Adipocyte (in vitro differentiated cells): Measurements from ENCODE around the gene SENP1.
A peak's percentile ranks its signal among the peaks of the same experiment; 100 is the strongest.

Experiments
- DNase-seq: peaks from one replicate; pipeline ENCODE4 v3.0.0-alpha.2; 2015; ENCODE audit warnings: low read depth
- H3K27me3 ChIP-seq: replicated peaks from 2 replicates; pipeline ENCODE4 v1.7.0; 2013; ENCODE audit warnings: mild to moderate bottlenecking, low read length, moderate library complexity; ENCODE audit not compliant: control insufficient read depth, insufficient read depth
- H3K36me3 ChIP-seq: 2 replicates; pipeline ENCODE4 v1.7.0; 2013; ENCODE audit warnings: low read length, mild to moderate bottlenecking, moderate library complexity; ENCODE audit not compliant: control insufficient read depth, insufficient read depth, severe bottlenecking
- H3K4me1 ChIP-seq: 2 replicates; pipeline ENCODE4 v1.7.0; 2013; ENCODE audit warnings: mild to moderate bottlenecking, low read length, moderate library complexity; ENCODE audit not compliant: control insufficient read depth, insufficient read depth
- H3K4me3 ChIP-seq: 2 replicates; pipeline ENCODE4 v1.7.0; 2013; ENCODE audit warnings: mild to moderate bottlenecking, low read length, moderate library complexity
- H3K9ac ChIP-seq: 2 replicates; pipeline ENCODE4 v1.7.0; 2013; ENCODE audit warnings: mild to moderate bottlenecking, low read length, moderate library complexity
- H3K9me3 ChIP-seq: 2 replicates; pipeline ENCODE4 v1.7.0; 2013; ENCODE audit warnings: mild to moderate bottlenecking, low read length, moderate library complexity; ENCODE audit not compliant: control insufficient read depth

SENP1 gene

DNA sequence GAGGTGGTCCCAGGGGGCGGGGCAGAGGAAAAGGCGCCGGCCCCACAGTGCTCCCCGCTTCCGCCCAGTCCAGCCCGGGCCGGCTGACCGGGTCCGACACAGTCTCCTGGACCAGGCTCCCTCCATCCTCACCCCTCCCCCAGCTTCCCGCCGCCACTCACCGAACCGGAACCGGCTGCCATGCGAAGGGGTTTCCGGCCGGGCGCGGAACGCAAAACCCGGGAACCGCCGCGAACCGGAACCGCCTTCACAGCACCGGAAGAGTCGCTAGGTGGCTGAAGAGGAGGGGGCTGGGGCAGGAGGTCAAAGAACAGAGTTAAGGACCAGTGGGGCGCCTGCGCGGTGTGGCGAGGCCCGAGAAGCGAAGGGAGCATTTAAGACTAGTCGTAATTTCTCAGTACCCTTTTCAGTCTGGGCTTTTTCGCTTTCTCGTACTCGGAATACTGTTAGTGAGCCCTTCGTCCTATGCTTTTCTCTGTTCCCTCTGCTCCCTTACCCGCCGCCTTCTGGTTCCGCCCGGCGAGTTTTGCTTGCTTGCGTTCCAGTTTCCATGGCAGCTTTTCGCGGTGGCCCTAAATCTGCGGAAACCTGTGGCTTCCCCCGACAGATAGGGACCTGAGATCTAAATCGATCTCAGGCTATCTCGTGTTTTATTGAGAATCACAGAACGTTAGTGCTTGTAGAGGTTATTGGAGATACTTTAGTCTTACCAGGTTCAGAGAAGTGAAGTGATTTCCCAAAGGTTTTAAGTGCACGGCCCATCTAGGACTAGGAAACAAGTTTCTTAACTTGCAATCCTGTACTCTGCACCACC, at the start of gene SENP1:
Gene SENP1 (minus strand): TSS at position 213 of the 814 bp plus-strand sequence. CDS start 4,607 bp downstream, outside the sequence.
- no peaks in the 10 kb centered on the region for H3K36me3 ChIP-seq
- peak within 1 kb of the TSS; percentile 94 for H3K4me3 ChIP-seq
- H3K27me3 ChIP-seq = peaks cover 4% of the 10 kb centered on the region
- H3K4me1 ChIP-seq = peaks cover 19% of the 10 kb centered on the region
- H3K9ac ChIP-seq = peak within 1 kb of the TSS; percentile 96
- no peaks in the 10 kb centered on the region for H3K9me3 ChIP-seq
- DNase-seq = peak; percentile 94

DNA sequence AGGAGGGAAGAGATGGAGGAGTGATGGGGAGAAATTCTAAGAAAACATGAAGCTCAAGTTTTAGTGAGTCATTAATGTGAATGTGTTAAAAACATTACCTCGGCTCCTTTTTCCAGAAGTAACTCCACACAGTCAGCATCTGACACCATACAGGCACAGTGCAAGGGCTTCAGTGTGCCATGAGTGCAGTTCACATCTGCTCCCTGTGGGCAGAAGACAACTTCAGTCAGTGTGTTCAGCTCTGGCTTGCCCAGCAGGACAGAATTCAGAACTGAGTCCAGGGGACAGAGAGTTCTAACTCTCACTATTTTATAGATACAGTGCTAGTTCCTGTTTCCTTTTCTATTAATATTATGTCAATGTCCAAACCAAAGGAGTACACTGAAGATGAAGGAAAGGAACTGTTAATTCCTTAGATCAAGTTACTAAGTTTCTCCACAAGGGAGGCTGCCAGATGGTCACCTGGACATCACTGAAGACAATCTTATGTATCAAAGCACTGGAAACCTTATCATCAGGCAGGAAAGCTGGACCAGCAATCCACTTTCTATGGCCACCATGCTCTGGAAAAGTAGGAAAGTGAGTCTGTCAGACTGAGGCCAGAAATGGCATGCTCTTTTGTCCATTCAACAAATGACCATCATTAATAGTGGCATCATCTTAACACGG, 45.4 kb upstream of the SENP1 start:
- H3K9me3 ChIP-seq = no peaks in the 10 kb centered on the region
- no peak overlapping the region for H3K4me3 ChIP-seq
- peaks cover 62% of the 10 kb centered on the region for H3K36me3 ChIP-seq
- no peak overlapping the region for H3K9ac ChIP-seq
- H3K27me3 ChIP-seq = no peaks in the 10 kb centered on the region
- peaks cover 2% of the 10 kb centered on the region for H3K4me1 ChIP-seq
- no peak for DNase-seq

DNA sequence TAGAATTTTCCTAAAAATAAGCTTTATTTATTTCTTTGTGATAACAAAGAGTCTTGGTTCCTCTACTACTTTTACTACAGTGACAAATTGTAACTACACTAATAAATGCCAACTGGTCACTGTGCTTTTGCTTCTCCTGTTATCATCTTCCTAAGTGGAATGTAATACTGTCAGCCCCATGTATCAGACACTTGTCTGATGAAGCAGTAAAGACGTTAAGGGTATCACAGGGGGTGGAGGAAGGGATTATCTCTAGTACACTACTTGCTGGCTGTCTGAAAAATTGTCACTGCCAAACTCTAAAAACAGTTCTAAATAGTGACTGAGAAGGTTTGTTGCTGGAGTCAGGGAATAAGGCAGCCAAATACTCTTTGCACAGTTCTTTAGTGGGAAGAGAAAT, 40.1 kb upstream of the SENP1 start:
- peaks cover 87% of the 10 kb centered on the region for H3K36me3 ChIP-seq
- no peak for DNase-seq
- H3K27me3 ChIP-seq = no peaks in the 10 kb centered on the region
- no peaks in the 10 kb centered on the region for H3K4me1 ChIP-seq
- H3K4me3 ChIP-seq = no peak overlapping the region
- no peak overlapping the region for H3K9ac ChIP-seq
- H3K9me3 ChIP-seq = no peaks in the 10 kb centered on the region

DNA sequence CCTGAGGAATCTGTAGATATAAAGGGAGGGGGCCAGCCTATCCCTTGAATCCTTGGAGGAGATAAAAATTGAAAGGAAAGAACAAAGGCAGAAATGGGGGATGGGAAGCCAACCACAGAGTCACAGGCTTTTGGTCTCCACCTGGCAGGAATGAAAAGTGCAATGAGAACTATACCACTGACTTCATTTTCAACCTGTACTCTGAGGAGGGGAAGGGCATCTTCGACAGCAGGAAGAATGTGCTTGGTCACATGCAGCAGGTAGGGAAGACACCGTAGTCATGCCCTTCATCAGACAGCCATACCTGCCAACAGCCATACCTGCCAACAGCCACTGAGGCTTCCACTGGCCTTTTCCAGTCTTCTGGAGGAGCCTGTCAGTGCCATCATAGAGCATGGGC, 38.0 kb upstream of the SENP1 start:
- no peak for DNase-seq
- no peaks in the 10 kb centered on the region for H3K9me3 ChIP-seq
- peaks cover 84% of the 10 kb centered on the region for H3K36me3 ChIP-seq
- no peak overlapping the region for H3K4me3 ChIP-seq
- H3K9ac ChIP-seq = no peak overlapping the region
- H3K27me3 ChIP-seq = no peaks in the 10 kb centered on the region
- H3K4me1 ChIP-seq = no peaks in the 10 kb centered on the region

DNA sequence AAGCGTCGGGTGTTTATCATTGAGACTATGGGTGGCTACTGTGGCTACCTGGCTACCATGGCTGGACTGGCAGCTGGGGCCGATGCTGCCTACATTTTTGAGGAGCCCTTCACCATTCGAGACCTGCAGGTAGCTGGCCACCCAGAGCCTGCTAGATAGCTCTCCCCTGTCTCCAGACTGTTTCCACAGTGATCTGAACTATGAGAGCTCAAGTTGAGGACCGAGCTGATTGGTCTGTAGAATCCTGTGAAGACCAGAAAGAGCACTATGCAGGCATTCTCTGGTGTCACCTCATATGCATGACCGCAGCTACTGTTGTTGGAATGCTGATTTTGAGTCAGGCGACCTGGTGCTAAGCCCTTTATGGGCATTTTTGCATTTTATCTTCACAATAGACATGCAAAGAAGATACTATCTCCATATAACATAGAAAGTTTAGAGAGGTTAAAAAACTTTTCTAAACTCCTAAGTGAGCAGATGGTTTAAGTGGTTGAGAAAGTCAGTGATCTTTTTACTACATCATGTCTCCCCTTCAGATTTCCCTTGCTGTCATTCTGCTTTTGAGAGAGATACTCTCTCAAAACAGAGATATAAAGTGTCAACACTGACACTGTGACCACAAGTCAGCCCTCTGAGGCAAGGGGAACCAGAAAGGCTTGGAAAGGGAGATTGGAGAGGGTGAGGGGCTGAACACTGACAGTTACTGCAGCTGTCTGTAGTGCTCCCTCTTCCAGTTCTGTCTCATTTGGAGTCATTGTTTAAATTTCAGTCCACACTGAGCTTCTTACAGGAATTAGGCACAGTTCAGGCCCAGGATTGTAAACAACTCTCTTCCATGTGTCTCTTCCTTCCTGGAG, 37.2 kb upstream of the SENP1 start:
- H3K9ac ChIP-seq = no peak overlapping the region
- peaks cover 82% of the 10 kb centered on the region for H3K36me3 ChIP-seq
- H3K9me3 ChIP-seq = no peaks in the 10 kb centered on the region
- DNase-seq = no peak
- H3K4me3 ChIP-seq = no peak overlapping the region
- H3K27me3 ChIP-seq = no peaks in the 10 kb centered on the region
- H3K4me1 ChIP-seq = no peaks in the 10 kb centered on the region

DNA sequence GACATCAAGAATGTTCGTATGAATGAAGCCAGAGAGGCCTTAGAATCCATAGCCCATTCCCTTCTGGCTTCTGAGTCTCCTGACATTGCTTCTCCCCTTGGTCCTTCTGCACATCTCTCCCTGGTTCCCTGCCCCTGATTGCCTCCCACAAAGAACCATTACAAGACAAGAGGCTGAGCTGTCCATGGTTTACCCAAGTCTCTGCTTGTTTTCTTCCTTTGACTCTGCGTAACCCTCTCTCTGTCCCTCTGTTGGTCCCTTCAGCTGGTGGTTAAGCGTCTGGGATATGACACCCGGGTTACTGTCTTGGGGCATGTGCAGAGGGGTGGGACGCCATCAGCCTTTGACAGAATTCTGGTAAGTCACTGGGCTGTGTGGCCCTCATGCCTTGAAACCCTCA, 29.1 kb upstream of the SENP1 start:
- Histone ChIP-seq H3K4me3 (no peak overlapping the region), H3K36me3 (peaks cover 77% of the 10 kb centered on the region), H3K4me1 (no peaks in the 10 kb centered on the region), H3K9me3 (no peaks in the 10 kb centered on the region), H3K27me3 (no peaks in the 10 kb centered on the region), H3K9ac (no peak overlapping the region)
- no peak for DNase-seq

DNA sequence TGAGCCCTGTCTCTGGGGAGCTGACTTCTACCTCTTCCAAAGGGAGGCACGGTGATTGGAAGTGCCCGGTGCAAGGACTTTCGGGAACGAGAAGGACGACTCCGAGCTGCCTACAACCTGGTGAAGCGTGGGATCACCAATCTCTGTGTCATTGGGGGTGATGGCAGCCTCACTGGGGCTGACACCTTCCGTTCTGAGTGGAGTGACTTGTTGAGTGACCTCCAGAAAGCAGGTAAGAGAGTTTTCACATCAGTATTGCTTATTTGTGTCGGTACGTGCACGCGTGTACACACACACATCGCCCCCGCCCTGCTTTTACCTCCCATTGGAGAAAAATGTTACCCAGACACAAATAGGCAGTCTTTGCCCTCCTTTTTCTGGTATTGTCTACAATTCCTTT, 26.9 kb upstream of the SENP1 start:
- Histone ChIP-seq H3K9me3 (no peaks in the 10 kb centered on the region), H3K36me3 (peaks cover 78% of the 10 kb centered on the region), H3K9ac (no peak overlapping the region), H3K4me1 (no peaks in the 10 kb centered on the region), H3K4me3 (no peak overlapping the region), H3K27me3 (no peaks in the 10 kb centered on the region)
- no peak for DNase-seq

DNA sequence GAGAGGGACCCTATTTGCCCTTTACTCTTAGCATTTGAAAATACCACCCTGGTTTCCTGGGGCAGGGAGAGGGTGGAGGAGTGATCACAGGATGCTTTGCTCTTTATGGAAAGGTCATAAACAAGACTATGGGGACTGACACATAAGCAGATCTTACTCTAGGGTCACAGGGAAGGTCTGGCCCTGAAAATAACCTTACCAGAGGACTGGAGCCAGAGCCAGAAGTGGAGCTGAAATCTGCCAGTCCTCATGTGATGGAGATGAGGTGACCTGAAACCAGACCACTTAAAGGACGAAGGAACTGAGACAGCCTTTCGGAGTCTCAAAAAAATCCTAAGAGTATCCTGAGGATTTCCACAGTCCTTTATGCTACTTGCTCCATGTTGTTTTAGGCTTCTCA, 25.6 kb upstream of the SENP1 start:
- Histone ChIP-seq H3K9ac (no peak overlapping the region), H3K4me1 (no peaks in the 10 kb centered on the region), H3K4me3 (no peak overlapping the region), H3K9me3 (no peaks in the 10 kb centered on the region), H3K27me3 (no peaks in the 10 kb centered on the region), H3K36me3 (peaks cover 83% of the 10 kb centered on the region)
- DNase-seq = no peak

DNA sequence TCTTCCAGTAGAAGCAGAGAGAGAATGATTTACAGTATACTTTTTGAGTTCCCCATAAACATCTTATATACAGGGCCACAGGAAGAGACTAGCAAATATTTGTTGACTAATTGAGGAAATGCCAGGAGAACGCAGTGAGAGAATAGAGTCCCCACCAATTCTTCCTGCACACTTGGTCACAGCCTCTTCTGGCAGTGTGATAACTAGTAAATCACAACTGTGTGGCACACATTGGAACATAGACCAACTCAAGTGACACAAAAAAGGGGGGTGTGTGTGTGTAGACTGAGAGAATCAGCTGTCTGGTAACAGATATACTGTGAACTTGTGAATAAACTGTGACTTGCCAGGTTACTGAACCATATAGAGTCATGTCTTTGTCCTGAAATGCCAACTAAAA, 23.5 kb upstream of the SENP1 start:
- Histone ChIP-seq H3K4me1 (no peaks in the 10 kb centered on the region), H3K9me3 (no peaks in the 10 kb centered on the region), H3K27me3 (no peaks in the 10 kb centered on the region), H3K9ac (no peak overlapping the region), H3K36me3 (peaks cover 81% of the 10 kb centered on the region), H3K4me3 (no peak overlapping the region)
- DNase-seq = no peak

DNA sequence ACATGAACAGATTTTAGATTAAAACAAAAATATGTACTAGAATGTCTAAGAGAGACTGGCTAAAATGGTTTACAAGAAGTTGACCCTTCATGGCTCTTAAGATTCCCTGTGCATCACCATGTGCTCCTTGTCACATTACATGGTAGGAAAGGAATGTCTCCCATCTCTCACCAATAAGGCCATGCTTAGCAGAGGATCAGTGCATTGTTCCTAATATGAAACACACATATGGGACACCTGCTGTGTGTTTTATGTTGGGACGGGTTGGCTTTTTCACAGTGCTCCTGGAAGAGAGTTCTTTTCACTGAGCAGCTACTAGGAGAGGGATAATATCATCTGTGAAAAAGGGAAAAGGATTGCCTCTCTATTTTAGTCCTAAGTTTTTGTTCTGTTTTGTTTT, 22.9 kb upstream of the SENP1 start:
- no peaks in the 10 kb centered on the region for H3K27me3 ChIP-seq
- DNase-seq = no peak
- no peaks in the 10 kb centered on the region for H3K4me1 ChIP-seq
- H3K9me3 ChIP-seq = no peaks in the 10 kb centered on the region
- H3K36me3 ChIP-seq = peaks cover 81% of the 10 kb centered on the region
- H3K9ac ChIP-seq = no peak overlapping the region
- no peak overlapping the region for H3K4me3 ChIP-seq

DNA sequence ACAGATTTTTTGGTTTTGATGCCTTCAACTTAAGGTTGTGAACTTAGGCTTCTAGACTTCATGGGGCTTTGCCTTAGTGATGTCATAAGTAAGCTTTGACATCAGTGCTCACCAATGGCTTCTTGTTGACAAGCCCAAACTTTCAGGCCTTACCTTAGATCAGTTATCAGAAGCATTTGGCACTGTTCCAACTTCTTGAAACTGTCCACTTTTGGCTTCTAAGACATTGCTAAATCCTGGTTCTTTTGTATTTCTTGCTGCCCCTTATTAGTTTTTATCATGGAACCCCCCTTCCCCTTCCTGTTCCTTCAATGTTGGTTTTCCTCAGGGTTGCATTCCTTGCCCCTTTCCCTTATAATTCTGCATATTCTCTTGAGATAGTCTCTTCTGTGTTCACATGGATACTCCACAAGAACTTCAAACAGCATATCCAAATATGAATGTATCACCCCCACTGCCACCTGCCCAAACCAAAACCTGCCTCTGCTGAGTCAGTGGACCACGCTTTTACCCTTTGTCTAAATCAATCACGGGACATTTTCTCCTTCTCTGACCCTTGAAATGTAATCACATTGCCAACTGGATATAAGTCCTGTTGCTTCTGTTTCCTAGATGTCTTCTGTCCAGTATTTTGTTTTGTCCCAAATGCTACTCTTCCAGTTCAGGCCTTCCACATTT, 21.2 kb upstream of the SENP1 start:
- Histone ChIP-seq H3K36me3 (peaks cover 77% of the 10 kb centered on the region), H3K4me1 (no peaks in the 10 kb centered on the region), H3K9ac (no peak overlapping the region), H3K4me3 (no peak overlapping the region), H3K27me3 (no peaks in the 10 kb centered on the region), H3K9me3 (no peaks in the 10 kb centered on the region)
- no peak for DNase-seq
